Gastroesophageal sphincter (tissue), 4 donors: ENCODE measurements around the gene MAL. TPM values are rescaled to one million over a fixed set of nuclear protein-coding genes. Genes with fewer than 3 reads are reported as not detected.
"Not testable (repeated sequence)": the region's sequence is repeated elsewhere in the genome, so short reads cannot be mapped to it uniquely, and the experiment has no call there.

Source experiments
- ATAC-seq: fragments of 150-250 bp; one replicate; pipeline ENCODE4 v1.9.1; 2016; ENCODE audit warnings: mild to moderate bottlenecking, moderate library complexity
- H3K27ac ChIP-seq, 4 donors: fragments of 200-600 bp; sonication (generic) in 3 of 4; 1 replicate in 3 of 4; 2 replicates in 1 of 4; pipeline ENCODE4 v1.5.1; 2016 to 2019
- H3K27me3 ChIP-seq: fragments of 200-600 bp; sonication (generic); one replicate; pipeline ENCODE4 v1.5.1; 2019
- H3K36me3 ChIP-seq, 2 donors: fragments of 200-600 bp; sonication (generic); one replicate each; pipeline ENCODE4 v1.5.1; 2019; ENCODE audit warnings: control low read depth in 1 of 2
- H3K4me1 ChIP-seq, 3 donors: fragments of 200-600 bp; sonication (generic); 1 replicate in 2 of 3; 2 replicates in 1 of 3; pipeline ENCODE4 v1.5.1; 2016 to 2019; ENCODE audit warnings: control low read depth in 2 of 3
- H3K4me3 ChIP-seq, 2 donors: fragments of 200-600 bp; sonication (generic); one replicate each; pipeline ENCODE4 v1.5.1; 2019; ENCODE audit warnings: mild to moderate bottlenecking in 1 of 2, moderate library complexity in 1 of 2
- H3K9me3 ChIP-seq, 3 donors: fragments of 200-600 bp; sonication (generic); one replicate each; pipeline ENCODE4 v1.5.1; 2017 to 2019; ENCODE audit warnings: control low read depth in 2 of 3
- CTCF ChIP-seq, 4 experiments: fragments of 200-600 bp in 2 of 4; fragments of 450-650 bp in 2 of 4; sonication (generic) in 1 of 4; IDR thresholded peaks; one replicate each; pipeline ENCODE4 v1.5.1; 2017 to 2019; ENCODE audit warnings: antibody characterized with exemption in 4 of 4, mild to moderate bottlenecking in 2 of 4, moderate library complexity in 2 of 4
- EP300 ChIP-seq: sonication (generic); formaldehyde crosslinking; IDR thresholded peaks from one replicate; pipeline ENCODE4 v1.6.1; 2017; ENCODE audit warnings: antibody characterized with exemption, mild to moderate bottlenecking
- POLR2A ChIP-seq, 2 donors: fragments of 450-650 bp; IDR thresholded peaks; one replicate each; pipeline ENCODE4 v1.6.1; 2017; ENCODE audit warnings: antibody characterized with exemption in 2 of 2, mild to moderate bottlenecking in 2 of 2, moderate library complexity in 1 of 2
- POLR2AphosphoS5 ChIP-seq: sonication (generic); formaldehyde crosslinking; IDR thresholded peaks from one replicate; pipeline ENCODE4 v1.6.1; 2017; ENCODE audit warnings: antibody characterized with exemption
- WGBS, 2 donors: methylation state at CpG; one replicate each; pipeline ENCODE4 v1.1.5; 2018; ENCODE audit warnings: low coverage in 1 of 2; 5-methylcytosine and 5-hydroxymethylcytosine counted together
- total RNA-seq, 4 donors: library from RNA; depleted of rRNA; stranded (reverse); fragments of >200 nt; gene quantifications; one replicate each; pipeline ENCODE4 v1.1.0, GENCODE V29; 2016

MAL gene
- total RNA-seq, 4 donors from 2014 or later = 21.3 to 39.8 (median 32.0) TPM

GRCh38 chr2:95079199-95079683, 53.7 kb downstream of the MAL start:
- H3K27ac ChIP-seq = no peak overlapping the region
- no peaks in the 10 kb centered on the region for H3K9me3 ChIP-seq
- peaks cover 47% of the 10 kb centered on the region for H3K27me3 ChIP-seq
- no peak overlapping the region for H3K4me3 ChIP-seq
- H3K4me1 ChIP-seq = peaks cover 0 to 13% (median 6%) of the 10 kb centered on the region in 3 donors
- H3K36me3 ChIP-seq = no peaks in the 10 kb centered on the region
- no peak for TF ChIP-seq POLR2AphosphoS5
- TF ChIP-seq CTCF (IDR thresholded peaks at IDR 0.05) = no peak
- TF ChIP-seq EP300 = no peak
- TF ChIP-seq POLR2A (IDR thresholded peaks at IDR 0.05) = no peak
- WGBS, 2 donors = 30 to 40% methylated on average over 1 to 7 of the region's 7 CpGs
- ATAC-seq = no peak

- Histone ChIP-seq H3K27ac (no peak overlapping the region), H3K4me3 (no peak overlapping the region), H3K27me3 (peaks cover 15% of the 10 kb centered on the region), H3K9me3 (no peaks in the 10 kb centered on the region), H3K4me1 (peaks cover 0 to under 1% (median 0%) of the 10 kb centered on the region in 3 donors), H3K36me3 (peaks cover 0 to 30% of the 10 kb centered on the region in 2 donors)
- TF ChIP-seq EP300 = no peak
- no peak for TF ChIP-seq POLR2AphosphoS5
- TF ChIP-seq CTCF (IDR thresholded peaks at IDR 0.05) = no peak
- no peak for TF ChIP-seq POLR2A (IDR thresholded peaks at IDR 0.05)
- ATAC-seq = no peak
- WGBS, 2 donors = 67 to 85% methylated on average over 2 of the region's 2 CpGs
Measured at GRCh38 chr2:95082477-95082876, 57.0 kb downstream of the MAL start.

- no peaks in the 10 kb centered on the region for H3K9me3 ChIP-seq
- no peaks in the 10 kb centered on the region for H3K27me3 ChIP-seq
- no peak for ATAC-seq
- no peak overlapping the region for H3K27ac ChIP-seq
- H3K4me3 ChIP-seq = no peak overlapping the region
- WGBS, 2 donors = 85% methylated on average over 1 of the region's 1 CpG; no CpG with 5 or more reads in 1 of the 2 donors
- no peaks in the 10 kb centered on the region for H3K4me1 ChIP-seq
- H3K36me3 ChIP-seq = peaks cover 0 to 64% of the 10 kb centered on the region in 2 donors
- no peak for TF ChIP-seq POLR2A (IDR thresholded peaks at IDR 0.05)
- TF ChIP-seq POLR2AphosphoS5 = no peak
- TF ChIP-seq EP300 = no peak
- TF ChIP-seq CTCF (IDR thresholded peaks at IDR 0.05) = no peak
Measured at GRCh38 chr2:95086017-95086416, 60.5 kb downstream of the MAL start.

- no peaks in the 10 kb centered on the region for H3K9me3 ChIP-seq
- no peak overlapping the region for H3K4me3 ChIP-seq
- ATAC-seq = no peak
- H3K27ac ChIP-seq = no peak overlapping the region
- no peaks in the 10 kb centered on the region for H3K4me1 ChIP-seq
- no peaks in the 10 kb centered on the region for H3K27me3 ChIP-seq
- TF ChIP-seq POLR2AphosphoS5 (no peak), POLR2A (IDR thresholded peaks at IDR 0.05) (no peak), CTCF (IDR thresholded peaks at IDR 0.05) (no peak)
- 100% methylated on average over 4 of the region's 5 CpGs; no CpG with 5 or more reads in 1 of the 2 donors for WGBS, 2 donors
- H3K36me3 ChIP-seq = peaks cover 0 to 78% of the 10 kb centered on the region in 2 donors
Measured at GRCh38 chr2:95087379-95087778, 61.9 kb downstream of the MAL start.

- Histone ChIP-seq H3K4me3 (no peak overlapping the region), H3K9me3 (no peaks in the 10 kb centered on the region), H3K4me1 (no peaks in the 10 kb centered on the region), H3K27ac (no peak overlapping the region), H3K27me3 (no peaks in the 10 kb centered on the region), H3K36me3 (peaks cover 0 to 87% of the 10 kb centered on the region in 2 donors)
- no peak for ATAC-seq
- no peak for TF ChIP-seq POLR2AphosphoS5
- no peak for TF ChIP-seq POLR2A (IDR thresholded peaks at IDR 0.05)
- TF ChIP-seq CTCF (IDR thresholded peaks at IDR 0.05) = no peak
- TF ChIP-seq EP300 = no peak
- 92 to 97% methylated on average over 4 to 6 of the region's 6 CpGs for WGBS, 2 donors
Measured at GRCh38 chr2:95091885-95092555, 66.5 kb downstream of the MAL start.

- H3K36me3 ChIP-seq = peaks cover 4 to 89% of the 10 kb centered on the region in 2 donors
- H3K4me1 ChIP-seq, H3K4me3 ChIP-seq, ATAC-seq, H3K27ac ChIP-seq, H3K9me3 ChIP-seq, H3K27me3 ChIP-seq: not testable (repeated sequence)
- 94 to 96% methylated on average over 4 to 5 of the region's 5 CpGs for WGBS, 2 donors
Measured at GRCh38 chr2:95098273-95098672, 72.8 kb downstream of the MAL start.
